Measurements from ENCODE around the gene ATXN1. TPM values are rescaled to one million over a fixed set of nuclear protein-coding genes. Genes with fewer than 3 reads are reported as not detected.

Gene ATXN1
- total RNA-seq, 1 experiment from 2014 or later = 16.5 TPM

GRCh38 chr6:16321341-16321710, 439.9 kb downstream of the ATXN1 start:
- peaks cover 23% of the 10 kb centered on the region for H3K4me1 Mint-ChIP-seq (ENCODE audit: insufficient read depth, unreplicated experiment)
- ChIA-PET POLR2A (interaction anchor here (1.0 kb wide), 1 partner anchor 387 kb away, joined by 3 read pairs; no protein-coding TSS in a partner anchor), CTCF (interaction anchor here (3.9 kb wide), 1 partner anchor 12 kb away, joined by 24 read pairs; no protein-coding TSS in a partner anchor)
- intact Hi-C loops (cut with micrococcal nuclease) = no loop called here
- no peak for DNase-seq (ENCODE audit: unreplicated experiment)
- no TSS peak for BruUV-seq (replicated peaks)
- no peak overlapping the region for H3K27ac Mint-ChIP-seq (ENCODE audit: low read depth, unreplicated experiment)
- no peaks in the 10 kb centered on the region for H3K27me3 Mint-ChIP-seq (ENCODE audit: insufficient read depth, unreplicated experiment)
- no peaks in the 10 kb centered on the region for H3K9me3 Mint-ChIP-seq (ENCODE audit: unreplicated experiment)
- TF ChIP-seq CTCF (IDR thresholded peaks at IDR 0.05; ENCODE audit: unreplicated experiment) = no peak
- H3K4me3 Mint-ChIP-seq (ENCODE audit: unreplicated experiment) = no peak overlapping the region
- H3K36me3 Mint-ChIP-seq (ENCODE audit: insufficient read depth, unreplicated experiment) = peaks cover 5% of the 10 kb centered on the region

GRCh38 chr6:16320533-16321340, 440.5 kb downstream of the ATXN1 start:
- H3K27ac Mint-ChIP-seq (ENCODE audit: low read depth, unreplicated experiment) = no peak overlapping the region
- intact Hi-C loops (cut with micrococcal nuclease) = no loop called here
- H3K4me3 Mint-ChIP-seq (ENCODE audit: unreplicated experiment) = peak overlapping the region; percentile 51
- H3K36me3 Mint-ChIP-seq (ENCODE audit: insufficient read depth, unreplicated experiment) = peaks cover under 1% of the 10 kb centered on the region
- H3K27me3 Mint-ChIP-seq (ENCODE audit: insufficient read depth, unreplicated experiment) = no peaks in the 10 kb centered on the region
- TF ChIP-seq CTCF (IDR thresholded peaks at IDR 0.05; ENCODE audit: unreplicated experiment) = no peak
- no peak for DNase-seq (ENCODE audit: unreplicated experiment)
- ChIA-PET POLR2A (interaction anchor here (0.6 to 1.0 kb wide), 4 partner anchors 43 to 436 kb away, joined by 3 to 4 read pairs (median 3); no protein-coding TSS in a partner anchor), CTCF (no interaction called here)
- BruUV-seq (replicated peaks) = no TSS peak
- peaks cover 23% of the 10 kb centered on the region for H3K4me1 Mint-ChIP-seq (ENCODE audit: insufficient read depth, unreplicated experiment)
- H3K9me3 Mint-ChIP-seq (ENCODE audit: unreplicated experiment) = no peaks in the 10 kb centered on the region

GRCh38 chr6:16319813-16320532, 441.3 kb downstream of the ATXN1 start:
- no peaks in the 10 kb centered on the region for H3K9me3 Mint-ChIP-seq (ENCODE audit: unreplicated experiment)
- peak; percentile 81 for DNase-seq (ENCODE audit: unreplicated experiment)
- H3K27me3 Mint-ChIP-seq (ENCODE audit: insufficient read depth, unreplicated experiment) = no peaks in the 10 kb centered on the region
- intact Hi-C loops (cut with micrococcal nuclease) = loop anchor here (5.0 kb wide), 1 partner anchor 78 kb away; no protein-coding TSS in a partner anchor
- peak overlapping the region; percentile 51 for H3K4me3 Mint-ChIP-seq (ENCODE audit: unreplicated experiment)
- POLR2A ChIA-PET = interaction anchor here (0.6 to 0.8 kb wide), 4 partner anchors 44 to 1281 kb away, joined by 3 to 4 read pairs (median 4); no protein-coding TSS in a partner anchor
- BruUV-seq (replicated peaks) = no TSS peak
- H3K27ac Mint-ChIP-seq (ENCODE audit: low read depth, unreplicated experiment) = no peak overlapping the region
- no peaks in the 10 kb centered on the region for H3K36me3 Mint-ChIP-seq (ENCODE audit: insufficient read depth, unreplicated experiment)
- TF ChIP-seq CTCF (IDR thresholded peaks at IDR 0.05; ENCODE audit: unreplicated experiment) = no peak
- CTCF ChIA-PET = interaction anchor here (0.7 to 3.3 kb wide), 2 partner anchors 13 to 89 kb away, joined by 3 to 17 read pairs; no protein-coding TSS in a partner anchor
- H3K4me1 Mint-ChIP-seq (ENCODE audit: insufficient read depth, unreplicated experiment) = peaks cover 23% of the 10 kb centered on the region
